A172 (cell line): ENCODE data around the gene PIGQ. TPM values are rescaled to one million over a fixed set of nuclear protein-coding genes. Genes with fewer than 3 reads are reported as not detected.

Source experiments
- DNase-seq: peaks from one replicate; pipeline ENCODE4 v3.0.0-alpha.2; 2015; ENCODE audit warnings: low spot score
- total RNA-seq: library from RNA; depleted of rRNA; stranded (reverse); fragments of >200 nt; shearing (Covaris generic); gene quantifications from 2 replicates; pipeline ENCODE4 v1.2.3, GENCODE V29; 2014

PIGQ gene
- total RNA-seq, 1 experiment from 2014 or later: 76.5 TPM

- DNase-seq: no peak
These were observed 14.0 kb upstream of the PIGQ start for GRCh38 chr16:555528-556473.

- no peak for DNase-seq
These were observed 13.1 kb upstream of the PIGQ start for GRCh38 chr16:556474-557173.

GRCh38 chr16:557463-558297, 12.1 kb upstream of the PIGQ start:
- DNase-seq: no peak

- no peak for DNase-seq
These were observed 11.3 kb upstream of the PIGQ start for GRCh38 chr16:558298-559020.

GRCh38 chr16:559021-559380, 10.8 kb upstream of the PIGQ start:
- no peak for DNase-seq

- DNase-seq: no peak
These were observed 10.2 kb upstream of the PIGQ start for GRCh38 chr16:559411-560203.

GRCh38 chr16:560204-560700, 9.5 kb upstream of the PIGQ start, which contains the start of gene PRR35:
TSS of gene PRR35 (plus strand) at chr16:560394. CDS start at chr16:563295, 2,901 bp downstream.
- DNase-seq: no peak

- no peak for DNase-seq
These were observed 8.9 kb upstream of the PIGQ start for GRCh38 chr16:560701-561412.

- DNase-seq: no peak
These were observed 8.4 kb upstream of the PIGQ start for GRCh38 chr16:561413-561794.

GRCh38 chr16:561957-562938, 7.5 kb upstream of the PIGQ start:
- no peak for DNase-seq

- no peak for DNase-seq
These were observed 6.6 kb upstream of the PIGQ start for GRCh38 chr16:563072-563644.

- no peak for DNase-seq
These were observed 4.9 kb upstream of the PIGQ start for GRCh38 chr16:564690-565418.

- no peak for DNase-seq
These were observed 4.1 kb upstream of the PIGQ start for GRCh38 chr16:565419-566330.

- DNase-seq: no peak
These were observed 3.0 kb upstream of the PIGQ start, which contains the start of gene NHLRC4 for GRCh38 chr16:566475-567372. TSS of gene NHLRC4 (plus strand) at chr16:567005. CDS start at chr16:568048, 1,043 bp downstream.
